Measurements from ENCODE around the gene SYT3.

The SYT3 gene

DNA sequence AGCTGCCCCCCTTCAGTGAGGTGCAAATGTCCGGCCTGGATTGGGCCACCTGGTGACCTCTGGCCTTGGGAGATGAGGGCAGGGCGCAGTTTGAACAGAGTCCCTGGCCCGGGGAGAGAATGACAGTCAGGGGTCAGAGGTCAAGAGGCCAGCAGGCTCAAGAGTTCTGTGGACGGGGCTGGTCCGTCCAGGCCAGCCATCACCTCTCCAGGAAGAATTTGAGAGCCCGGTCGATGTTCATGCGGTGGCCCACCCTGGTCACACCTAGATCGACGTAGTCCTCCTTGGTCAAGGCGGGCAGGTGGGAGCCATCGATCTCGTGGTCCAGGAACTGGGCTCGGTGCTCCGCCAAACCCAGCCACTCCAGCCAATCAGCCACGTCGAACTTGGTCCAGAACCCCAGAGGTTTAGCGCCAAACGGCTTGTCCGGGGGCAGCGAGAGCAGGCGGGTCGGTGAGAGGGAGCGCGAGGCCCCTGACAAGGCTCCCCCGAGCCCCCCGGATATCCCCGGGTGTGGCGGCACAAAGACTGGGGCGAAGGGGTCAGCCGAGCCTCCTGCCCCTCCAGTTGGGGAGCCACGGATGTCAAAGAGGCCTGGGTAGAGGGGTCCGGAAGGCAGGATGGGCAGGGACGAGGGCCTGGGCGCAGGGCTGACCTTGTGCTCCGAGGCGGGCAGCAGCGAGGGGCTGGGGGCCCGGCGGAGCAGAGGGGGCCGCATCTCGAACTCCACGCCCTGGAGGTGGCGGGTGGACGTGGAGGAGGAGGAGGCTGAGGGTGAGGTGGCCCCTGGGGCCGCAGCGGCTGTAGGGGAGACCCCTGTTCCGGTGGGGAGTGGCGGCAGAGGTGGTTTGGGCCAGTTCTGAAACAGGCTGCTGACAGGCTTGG is 22.3 kb upstream of the SYT3 start:
- no peak for DNase-seq (ENCODE audit: low read depth in 4 of 4, low spot score in 1 of 4)

DNA sequence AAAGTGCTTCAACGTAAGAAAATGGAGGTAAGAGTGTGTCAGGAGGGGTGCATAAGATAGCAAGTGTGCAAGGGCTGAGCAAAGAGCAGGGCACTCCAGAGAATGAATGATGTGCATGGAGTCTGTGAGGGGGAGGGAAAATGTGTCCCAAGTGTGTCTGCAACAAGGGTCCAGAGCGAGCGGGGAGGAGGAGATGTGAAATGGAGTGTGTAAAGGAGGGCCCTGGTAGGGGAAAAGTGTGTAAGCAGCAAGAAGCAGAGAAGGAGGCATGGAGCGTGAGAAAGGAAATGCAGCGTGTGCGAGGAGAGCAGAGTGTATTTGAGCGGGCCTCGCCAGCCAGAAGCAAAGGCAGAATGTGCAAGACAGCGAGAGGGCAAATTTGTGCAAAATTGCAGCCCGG is 21.3 kb upstream of the SYT3 start:
- no peak for DNase-seq (ENCODE audit: low read depth in 4 of 4, low spot score in 1 of 4)

DNA sequence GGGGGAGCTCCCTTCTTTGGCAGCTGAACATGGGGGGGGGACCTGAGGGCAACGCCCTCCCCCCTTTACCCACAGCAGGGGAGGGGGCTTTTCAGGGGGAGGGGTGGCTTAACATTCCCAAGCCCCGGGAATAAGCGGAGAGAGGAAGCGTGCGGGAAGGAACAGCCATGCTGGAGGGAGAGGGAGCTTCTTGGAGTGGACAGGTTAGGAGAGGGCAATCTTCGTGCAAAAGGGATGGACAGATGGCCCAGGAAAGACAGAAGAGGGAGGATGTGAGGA is 20.3 kb upstream of the SYT3 start:
- DNase-seq (ENCODE audit: low read depth in 4 of 4, low spot score in 1 of 4): no peak

DNA sequence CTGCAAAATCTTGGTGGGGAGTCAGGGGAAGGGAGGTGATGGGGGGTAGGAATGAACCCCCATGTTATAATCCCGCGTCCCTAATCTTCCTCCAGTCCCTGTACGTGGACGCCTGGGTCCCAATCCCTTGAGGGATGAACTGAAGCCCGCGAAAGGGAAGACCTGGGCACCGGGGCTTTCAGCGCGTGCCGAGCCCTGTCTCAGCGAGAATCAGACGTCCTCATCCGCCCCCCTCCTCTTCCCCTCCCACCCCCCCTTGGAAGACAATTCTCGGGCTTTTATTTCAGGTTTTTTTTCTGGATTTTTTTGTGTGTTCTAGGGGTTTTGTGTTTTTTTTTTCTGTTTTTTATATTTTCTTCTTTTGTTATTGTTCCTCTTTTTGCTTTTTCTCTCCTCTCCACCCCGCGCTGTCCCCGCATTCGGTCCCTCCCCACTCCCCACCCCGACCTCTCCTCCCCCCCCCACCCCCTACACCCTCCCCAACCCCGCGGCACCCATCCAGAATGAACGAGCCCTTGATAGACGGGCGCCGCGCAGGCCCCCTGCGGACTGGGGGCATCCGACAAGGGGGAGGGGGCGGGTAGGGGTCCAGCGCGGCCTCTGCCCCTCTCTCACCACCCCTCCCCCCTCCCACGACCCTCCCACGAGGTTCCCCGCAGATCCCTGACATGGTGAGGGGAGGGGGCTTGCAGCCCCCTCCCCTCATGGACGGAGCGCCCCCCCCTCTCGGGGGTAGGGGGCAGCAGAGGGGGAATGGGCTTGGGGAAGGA is 19.8 kb upstream of the SYT3 start:
- no peak for DNase-seq (ENCODE audit: low read depth in 4 of 4, low spot score in 1 of 4)

- DNase-seq (ENCODE audit: low read depth in 4 of 4, low spot score in 1 of 4): peak in 2 of 4 experiments; percentile 39 to 66
These were observed 19.0 kb upstream of the SYT3 start for GRCh38 chr19:50658441-50659317.

- peak; percentile 57 to 88 (median 72) for DNase-seq (ENCODE audit: low read depth in 4 of 4, low spot score in 1 of 4)
These were observed 18.2 kb upstream of the SYT3 start for GRCh38 chr19:50657712-50658440.

DNA sequence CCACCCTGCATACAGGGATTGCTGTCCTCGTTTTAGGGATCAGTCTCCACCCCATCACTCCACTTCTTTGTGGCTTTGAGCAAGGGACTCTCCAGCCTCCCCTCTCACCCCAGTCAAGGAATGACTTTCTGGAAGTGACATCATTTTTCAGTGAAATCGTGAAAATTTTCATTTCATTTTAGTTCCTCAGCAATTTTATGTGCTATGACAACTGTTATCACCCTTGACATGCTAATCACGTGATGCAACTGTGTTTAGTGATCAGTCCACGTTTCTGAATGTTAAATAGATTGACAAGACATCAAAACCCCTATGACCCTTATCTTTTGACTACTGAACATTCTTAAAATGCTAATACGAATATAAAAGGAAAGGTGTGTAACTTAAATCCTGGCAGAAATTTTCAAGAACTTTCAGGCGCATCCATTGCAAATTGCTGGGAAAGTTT is 17.6 kb upstream of the SYT3 start:
- DNase-seq (ENCODE audit: low read depth in 4 of 4, low spot score in 1 of 4): no peak

DNA sequence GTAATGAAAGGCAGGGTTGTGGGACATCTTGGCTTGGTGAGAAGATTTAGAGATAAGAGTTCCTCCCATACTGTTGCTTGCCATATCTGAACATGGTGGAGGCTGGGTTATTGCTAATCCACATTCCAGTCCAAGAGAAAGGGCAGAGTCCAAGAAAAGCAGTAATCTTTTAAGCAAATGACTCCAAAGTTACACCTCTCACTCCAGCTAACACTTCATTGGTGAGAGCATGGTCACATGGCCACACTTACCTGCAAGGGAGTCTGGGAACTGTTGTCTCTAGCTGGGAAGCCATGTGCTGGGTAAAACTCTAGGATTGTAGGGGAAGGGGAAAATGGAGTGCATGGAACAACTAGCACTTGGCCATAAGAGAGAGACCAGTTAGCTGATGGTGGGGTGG is 15.2 kb upstream of the SYT3 start:
- no peak for DNase-seq (ENCODE audit: low read depth in 4 of 4, low spot score in 1 of 4)

DNA sequence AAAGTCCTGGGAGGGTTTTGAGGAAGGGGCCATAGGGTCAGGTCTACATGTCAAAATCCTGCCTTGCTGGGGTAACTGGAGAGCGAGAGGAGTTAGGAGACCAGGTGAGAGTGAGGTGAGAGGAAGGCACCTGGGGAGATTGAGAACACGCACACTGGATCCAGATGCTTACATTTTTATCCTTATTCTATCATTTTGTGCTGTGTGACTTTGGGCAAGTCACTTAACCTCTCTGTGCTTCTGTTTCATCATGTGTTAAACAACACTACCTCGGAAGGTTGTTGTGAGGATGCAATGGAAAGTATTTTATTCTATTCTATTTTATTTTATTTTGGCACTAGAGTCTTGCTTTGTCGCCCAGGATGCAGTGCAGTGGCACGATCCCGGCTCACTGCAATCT is 13.0 kb upstream of the SYT3 start:
- no peak for DNase-seq (ENCODE audit: low read depth in 4 of 4, low spot score in 1 of 4)

DNA sequence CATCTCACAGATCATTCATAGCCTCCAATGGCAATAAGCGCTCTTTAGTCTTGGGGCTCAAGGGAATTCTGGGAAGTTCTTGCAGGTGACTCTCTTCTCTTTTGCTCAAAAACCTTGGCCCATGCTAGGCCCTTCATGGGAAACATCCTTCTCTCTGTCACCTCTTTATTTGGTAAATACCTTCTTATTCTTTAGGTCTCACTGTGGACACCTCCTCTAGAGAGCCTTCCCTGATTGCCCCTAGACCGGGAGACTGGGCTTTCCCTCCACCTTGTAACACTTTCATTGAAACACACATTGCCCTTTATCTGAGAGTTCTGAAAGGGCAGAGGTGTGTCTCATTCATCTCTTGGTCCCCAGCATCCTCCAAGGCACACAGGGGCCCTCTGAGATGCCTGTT is 11.5 kb upstream of the SYT3 start:
- DNase-seq (ENCODE audit: low read depth in 4 of 4, low spot score in 1 of 4): no peak

GRCh38 chr19:50649433-50650391 is 10.0 kb upstream of the SYT3 start, which contains the start of gene C19orf81:
C19orf81 (plus strand) TSS chr19:50649445; CDS start chr19:50649445, 0 bp downstream.
- DNase-seq (ENCODE audit: low read depth in 4 of 4, low spot score in 1 of 4): no peak

DNA sequence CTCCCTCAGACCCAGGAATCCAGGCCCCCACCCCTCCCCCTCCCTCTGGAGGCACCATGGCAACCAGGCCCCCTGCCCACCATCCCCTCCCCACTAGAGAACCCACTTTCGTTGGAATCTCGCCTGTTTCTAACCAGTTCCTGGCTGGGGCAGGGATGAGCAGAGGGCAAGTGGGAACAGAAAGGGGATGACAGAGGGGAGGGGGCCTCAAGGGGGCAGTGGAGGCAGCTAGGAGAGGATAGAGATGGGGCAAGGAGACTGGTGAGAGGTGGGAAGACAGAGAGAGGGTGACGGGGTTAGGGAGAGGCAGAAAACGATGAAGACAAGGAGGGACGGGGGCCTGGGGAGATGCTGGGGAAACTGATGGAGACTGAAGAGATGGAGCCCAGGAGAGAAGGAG is 9.0 kb upstream of the SYT3 start:
- no peak for DNase-seq (ENCODE audit: low read depth in 4 of 4, low spot score in 1 of 4)

GRCh38 chr19:50647879-50648615 is 8.4 kb upstream of the SYT3 start:
- no peak for DNase-seq (ENCODE audit: low read depth in 4 of 4, low spot score in 1 of 4)

DNA sequence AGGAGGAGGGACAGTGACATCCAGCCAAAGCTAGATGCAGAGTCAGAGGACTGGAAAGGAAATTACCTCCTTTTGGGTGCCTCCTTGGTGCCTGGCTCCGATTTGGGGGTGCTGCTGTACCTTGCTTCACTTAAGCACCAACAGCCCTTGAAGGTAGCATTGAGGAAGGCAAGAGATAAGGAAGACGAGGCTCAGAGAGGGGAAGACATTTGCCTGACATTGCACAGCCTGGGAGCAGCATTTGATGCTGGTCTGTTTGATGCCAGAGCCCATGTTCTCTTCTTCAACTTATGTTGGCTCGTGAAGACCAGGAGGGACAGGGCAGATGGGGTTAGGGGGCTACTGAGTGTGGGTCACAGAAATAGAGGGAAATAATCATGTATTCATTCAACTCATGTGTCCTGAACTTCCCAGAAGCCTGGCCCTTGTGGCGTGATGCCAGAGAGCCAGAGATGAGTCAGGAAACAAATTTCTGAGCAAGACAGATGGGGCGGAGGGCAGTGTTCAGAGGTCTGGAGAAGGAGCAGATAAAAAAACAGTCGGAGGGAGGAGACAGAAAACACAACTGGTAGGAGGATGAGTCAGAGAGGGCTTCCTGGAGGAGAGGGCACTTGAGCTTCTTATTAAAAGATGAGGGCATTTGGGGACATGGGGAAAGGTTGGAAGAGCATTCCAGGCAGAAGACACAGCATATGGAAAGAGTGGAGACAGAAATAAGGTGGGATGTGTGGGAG is 6.6 kb upstream of the SYT3 start:
- DNase-seq (ENCODE audit: low read depth in 4 of 4, low spot score in 1 of 4): no peak

GRCh38 chr19:50645107-50645506 is 5.4 kb upstream of the SYT3 start:
- no peak for DNase-seq (ENCODE audit: low read depth in 4 of 4, low spot score in 1 of 4)

DNA sequence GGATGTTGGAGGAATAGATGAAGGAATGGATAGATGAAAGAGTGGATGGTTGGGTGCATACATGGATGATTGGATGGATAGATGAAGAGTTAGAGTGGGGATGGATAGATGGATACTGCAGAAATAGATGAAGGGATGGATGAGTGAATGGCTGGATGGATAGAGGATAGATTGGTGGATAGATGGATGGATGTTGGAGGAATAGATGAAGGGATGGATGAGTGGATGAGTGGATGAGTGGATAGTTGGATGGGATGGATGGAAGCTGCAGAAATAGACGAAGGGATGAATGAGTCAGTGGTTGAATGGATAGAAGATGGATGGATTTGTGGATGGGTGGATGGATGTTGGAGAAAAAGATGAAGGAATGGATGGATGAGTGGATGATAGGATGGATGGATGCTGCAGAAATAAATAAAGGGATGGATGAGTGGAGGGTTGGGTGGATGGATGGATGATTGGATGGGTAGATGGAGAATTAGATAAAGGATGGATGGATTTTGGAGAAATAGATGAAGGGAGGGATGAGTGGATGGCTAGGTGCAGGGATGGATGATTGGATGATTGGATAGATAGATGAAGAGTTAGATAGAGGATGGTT is 4.7 kb upstream of the SYT3 start:
- no peak for DNase-seq (ENCODE audit: low read depth in 4 of 4, low spot score in 1 of 4)

GRCh38 chr19:50640368-50640767 is 687 bp upstream of the SYT3 start:
- no peak for DNase-seq (ENCODE audit: low read depth in 4 of 4, low spot score in 1 of 4)

DNA sequence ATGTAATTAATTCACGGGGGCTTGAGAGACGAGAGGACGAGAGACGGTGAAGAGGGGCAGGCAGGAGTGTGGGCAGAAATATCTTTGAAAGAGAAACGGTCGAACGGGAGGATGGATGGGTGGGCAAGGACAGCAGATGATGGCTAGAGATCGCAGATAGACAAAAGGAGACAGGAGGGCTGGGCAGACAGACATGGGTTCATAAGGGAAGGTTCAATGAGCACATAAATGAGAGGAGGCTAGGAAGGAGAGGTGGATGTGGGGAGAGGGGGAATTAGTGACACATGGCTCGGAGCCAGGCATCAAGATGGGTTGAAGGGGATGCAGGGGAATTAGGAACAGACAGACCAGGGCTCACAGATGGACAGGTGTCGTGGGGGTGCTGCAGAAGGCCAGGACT is 1.1 kb downstream of the SYT3 start:
- DNase-seq (ENCODE audit: low read depth in 4 of 4, low spot score in 1 of 4): no peak

Measured in stimulated activated CD4-positive, alpha-beta T cell treated with anti-CD3 and anti-CD28 coated beads, Interleukin-1b, Interleukin-23, amount 100 ng/mL, for 24 hours (primary cell).